ENCODE measurements around the gene IL1RN. TPM values are rescaled to one million over a fixed set of nuclear protein-coding genes. Genes with fewer than 3 reads are reported as not detected.

Gene IL1RN
- polyA plus RNA-seq, 1 of the 3 experiments (the other 2 are of a cell fraction) = not detected

DNA sequence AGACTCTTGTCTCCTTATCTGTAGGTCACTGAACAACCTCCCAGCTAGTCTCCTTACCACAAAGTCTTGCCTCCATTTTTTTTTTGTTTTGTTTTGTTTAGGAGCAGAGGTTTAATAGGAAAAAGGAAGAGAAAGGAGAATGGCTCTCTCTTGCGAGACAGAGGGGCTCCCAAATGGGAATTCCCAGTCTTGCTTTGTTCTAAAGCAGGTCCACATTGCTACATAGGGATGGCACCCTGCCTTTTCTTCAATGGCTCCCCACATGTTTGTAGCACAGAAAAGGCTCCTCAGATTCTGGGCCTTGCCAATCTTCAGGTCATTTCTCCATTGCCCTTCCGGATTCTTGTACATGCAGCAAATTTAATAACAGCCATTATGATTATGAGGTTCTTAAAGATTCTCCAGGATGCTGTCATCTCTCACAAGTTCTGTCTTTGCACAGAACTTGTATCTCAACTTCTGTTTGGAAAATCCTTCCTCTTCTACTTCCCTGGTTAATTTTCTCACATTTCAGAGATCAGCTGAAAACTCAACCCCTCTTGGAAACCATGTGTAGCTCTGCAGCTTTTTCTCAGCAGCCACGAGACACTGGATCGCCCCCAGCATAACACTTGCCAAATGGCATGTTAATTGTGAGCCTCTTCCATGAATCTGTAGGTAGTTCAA, 36.0 kb upstream of the IL1RN start:
- TF ChIP-seq EP300 (IDR thresholded peaks at IDR 0.05; ENCODE audit: borderline replicate concordance in 1 of 2, low read depth in 1 of 2, low read length in 1 of 2) (no peak), NRF1 (IDR thresholded peaks at IDR 0.05; ENCODE audit: low read depth, low read length) (no peak), RCOR1 (IDR thresholded peaks at IDR 0.05; ENCODE audit: low read length) (no peak), FOXM1 (IDR thresholded peaks at IDR 0.05; ENCODE audit: low read depth) (no peak), NFIC (IDR thresholded peaks at IDR 0.05; ENCODE audit: borderline replicate concordance) (no peak), TAF1 (IDR thresholded peaks at IDR 0.05; ENCODE audit: borderline replicate concordance, low read depth, low read length) (no peak)
- TF ChIP-seq, protein P1, sequence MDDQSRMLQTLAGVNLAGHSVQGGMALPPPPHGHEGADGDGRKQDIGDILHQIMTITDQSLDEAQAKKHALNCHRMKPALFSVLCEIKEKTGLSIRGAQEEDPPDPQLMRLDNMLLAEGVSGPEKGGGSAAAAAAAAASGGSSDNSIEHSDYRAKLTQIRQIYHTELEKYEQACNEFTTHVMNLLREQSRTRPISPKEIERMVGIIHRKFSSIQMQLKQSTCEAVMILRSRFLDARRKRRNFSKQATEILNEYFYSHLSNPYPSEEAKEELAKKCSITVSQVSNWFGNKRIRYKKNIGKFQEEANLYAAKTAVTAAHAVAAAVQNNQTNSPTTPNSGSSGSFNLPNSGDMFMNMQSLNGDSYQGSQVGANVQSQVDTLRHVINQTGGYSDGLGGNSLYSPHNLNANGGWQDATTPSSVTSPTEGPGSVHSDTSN (IDR thresholded peaks at IDR 0.05) = no peak
- TF ChIP-seq, protein P2, sequence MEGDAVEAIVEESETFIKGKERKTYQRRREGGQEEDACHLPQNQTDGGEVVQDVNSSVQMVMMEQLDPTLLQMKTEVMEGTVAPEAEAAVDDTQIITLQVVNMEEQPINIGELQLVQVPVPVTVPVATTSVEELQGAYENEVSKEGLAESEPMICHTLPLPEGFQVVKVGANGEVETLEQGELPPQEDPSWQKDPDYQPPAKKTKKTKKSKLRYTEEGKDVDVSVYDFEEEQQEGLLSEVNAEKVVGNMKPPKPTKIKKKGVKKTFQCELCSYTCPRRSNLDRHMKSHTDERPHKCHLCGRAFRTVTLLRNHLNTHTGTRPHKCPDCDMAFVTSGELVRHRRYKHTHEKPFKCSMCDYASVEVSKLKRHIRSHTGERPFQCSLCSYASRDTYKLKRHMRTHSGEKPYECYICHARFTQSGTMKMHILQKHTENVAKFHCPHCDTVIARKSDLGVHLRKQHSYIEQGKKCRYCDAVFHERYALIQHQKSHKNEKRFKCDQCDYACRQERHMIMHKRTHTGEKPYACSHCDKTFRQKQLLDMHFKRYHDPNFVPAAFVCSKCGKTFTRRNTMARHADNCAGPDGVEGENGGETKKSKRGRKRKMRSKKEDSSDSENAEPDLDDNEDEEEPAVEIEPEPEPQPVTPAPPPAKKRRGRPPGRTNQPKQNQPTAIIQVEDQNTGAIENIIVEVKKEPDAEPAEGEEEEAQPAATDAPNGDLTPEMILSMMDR (IDR thresholded peaks at IDR 0.05) = no peak
- no peak for DNase-seq
- no peaks in the 10 kb centered on the region for H3F3A ChIP-seq (replicated peaks; ENCODE audit: insufficient read depth)
- H3K4me1 ChIP-seq (ENCODE audit: control insufficient read depth in 1 of 2, insufficient read depth in 2 of 2, low read depth in 1 of 2, low read length in 1 of 2) = no peaks in the 10 kb centered on the region
- H3K4me3 ChIP-seq (ENCODE audit: low read depth in 2 of 2, low read length in 1 of 2) = no peak overlapping the region
- no peaks in the 10 kb centered on the region for H3K36me3 ChIP-seq (replicated peaks in 1 of 2; ENCODE audit: control insufficient read depth in 1 of 2, insufficient read depth in 2 of 2, low read length in 1 of 2)
- H3K27me3 ChIP-seq (ENCODE audit: insufficient read depth) = no peaks in the 10 kb centered on the region; the same call in 1 of the 2 replicates
- ChIA-PET POLR2A (no interaction called here), CTCF (no interaction called here)
- WGBS (ENCODE audit: low lambda C conversion rate) = 3% methylated on average over 4 of the region's 4 CpGs
- H2AFZ ChIP-seq (ENCODE audit: low read depth) = no peak overlapping the region
- H3K27ac ChIP-seq (ENCODE audit: low read depth in 2 of 2, low read length in 1 of 2) = no peak overlapping the region
- no peaks in the 10 kb centered on the region for H3K79me2 ChIP-seq (ENCODE audit: insufficient read depth)
- no peak overlapping the region for H3K9ac ChIP-seq
- no peaks in the 10 kb centered on the region for H3K9me3 ChIP-seq
- no peak overlapping the region for H3K4me2 ChIP-seq
- no peaks in the 10 kb centered on the region for H3K9me2 ChIP-seq
- no peaks in the 10 kb centered on the region for H4K20me1 ChIP-seq (ENCODE audit: insufficient read depth)

DNA sequence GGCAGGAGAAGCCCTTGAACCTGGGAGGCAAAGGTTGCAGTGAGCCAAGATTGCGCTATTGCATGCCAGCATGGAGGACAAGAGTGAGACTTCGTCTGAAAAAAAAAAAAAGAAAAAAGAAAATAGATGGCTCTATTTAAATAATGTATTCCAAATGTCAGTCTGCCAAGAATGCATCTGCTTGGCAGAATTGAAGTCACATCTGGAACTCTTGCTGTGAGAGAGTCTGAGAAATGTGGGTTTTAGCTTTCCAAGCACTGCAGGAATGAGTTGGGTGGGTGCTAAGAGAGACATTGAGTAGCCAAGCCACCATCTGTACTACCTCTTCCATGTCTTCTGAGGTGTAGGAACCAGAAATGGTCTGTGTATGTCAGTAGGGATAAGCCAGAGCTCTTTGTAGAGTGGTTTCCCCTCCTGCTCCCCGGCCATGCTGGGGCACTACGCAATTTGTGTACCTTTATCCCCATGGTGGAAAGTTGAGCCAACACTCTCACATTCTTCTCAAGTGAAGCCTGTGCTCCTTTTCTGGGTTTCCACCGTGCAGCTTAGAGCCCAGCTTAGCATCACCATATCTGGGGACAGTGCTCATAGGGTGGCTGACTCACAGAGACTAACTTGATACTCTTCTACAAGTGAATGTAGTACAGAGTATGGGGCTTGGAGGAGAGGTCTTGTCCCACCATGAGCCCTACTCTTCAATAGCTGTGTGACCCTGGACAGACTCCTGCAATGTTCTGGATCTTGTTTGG, 34.4 kb upstream of the IL1RN start:
- Histone ChIP-seq H3F3A (replicated peaks; ENCODE audit: insufficient read depth) (no peaks in the 10 kb centered on the region), H3K27me3 (ENCODE audit: insufficient read depth) (no peaks in the 10 kb centered on the region; the same call in 1 of the 2 replicates), H3K9ac (no peak overlapping the region), H3K4me3 (ENCODE audit: low read depth in 2 of 2, low read length in 1 of 2) (no peak overlapping the region), H4K20me1 (ENCODE audit: insufficient read depth) (no peaks in the 10 kb centered on the region), H3K79me2 (ENCODE audit: insufficient read depth) (no peaks in the 10 kb centered on the region), H3K4me1 (ENCODE audit: control insufficient read depth in 1 of 2, insufficient read depth in 2 of 2, low read depth in 1 of 2, low read length in 1 of 2) (no peaks in the 10 kb centered on the region), H3K4me2 (no peak overlapping the region), H3K9me3 (no peaks in the 10 kb centered on the region), H3K27ac (ENCODE audit: low read depth in 2 of 2, low read length in 1 of 2) (no peak overlapping the region), H3K9me2 (no peaks in the 10 kb centered on the region), H3K36me3 (replicated peaks in 1 of 2; ENCODE audit: control insufficient read depth in 1 of 2, insufficient read depth in 2 of 2, low read length in 1 of 2) (no peaks in the 10 kb centered on the region), H2AFZ (ENCODE audit: low read depth) (no peak overlapping the region)
- 2% methylated on average over 5 of the region's 5 CpGs for WGBS (ENCODE audit: low lambda C conversion rate)
- DNase-seq = no peak
- CTCF ChIA-PET = interaction anchor here (0.8 kb wide), 1 partner anchor 44 kb away, joined by 3 read pairs; no protein-coding TSS in a partner anchor
- POLR2A ChIA-PET = no interaction called here
- TF ChIP-seq TAF1 (IDR thresholded peaks at IDR 0.05; ENCODE audit: borderline replicate concordance, low read depth, low read length) = no peak
- TF ChIP-seq RCOR1 (IDR thresholded peaks at IDR 0.05; ENCODE audit: low read length) = no peak
- TF ChIP-seq NRF1 (IDR thresholded peaks at IDR 0.05; ENCODE audit: low read depth, low read length) = no peak
- no peak for TF ChIP-seq FOXJ3 (CRISPR knock-in tag; IDR thresholded peaks at IDR 0.05)

Data from SK-N-SH (cell line).